GM23338 (cell line): ENCODE data around the gene MYO16.

Experiments used
- CTCF ChIP-seq, 2 experiments: fragments of 200-600 bp in 1 of 2; sonication (generic) in 1 of 2; conservative IDR thresholded peaks; 2 replicates each; pipeline versions ENCODE4 v1.5.1 to v1.6.1; 2016 to 2017; ENCODE audit warnings: antibody characterized with exemption in 2 of 2, low read depth in 2 of 2, mild to moderate bottlenecking in 2 of 2, moderate library complexity in 1 of 2
- EZH2 ChIP-seq: fragments of 200-600 bp; sonication (generic); IDR thresholded peaks from one replicate; pipeline ENCODE4 v1.8.0; 2017; ENCODE audit warnings: antibody characterized with exemption, mild to moderate bottlenecking, low read depth; ENCODE audit not compliant: unreplicated experiment
- EZH2phosphoT487 ChIP-seq: fragments of 200-600 bp; sonication (generic); IDR thresholded peaks from one replicate; pipeline ENCODE4 v1.8.1; 2018; ENCODE audit warnings: antibody characterized with exemption; ENCODE audit not compliant: unreplicated experiment
- JUNB ChIP-seq: IDR thresholded peaks from one replicate; pipeline ENCODE4 v1.6.1; 2016; ENCODE audit warnings: antibody characterized with exemption; ENCODE audit not compliant: unreplicated experiment
- POLR2AphosphoS5 ChIP-seq: IDR thresholded peaks from 2 replicates; pipeline ENCODE4 v1.6.1; 2016; ENCODE audit warnings: antibody characterized with exemption, low read depth
- ZNF114 ChIP-seq: fragments of 250-450 bp; sonication (Bioruptor Pico); IDR thresholded peaks from 2 replicates; pipeline ENCODE4 v1.5.0; 2020; ENCODE audit warnings: mild to moderate bottlenecking, moderate library complexity
- ZNF331 ChIP-seq: fragments of 250-450 bp; sonication (Bioruptor Pico); IDR thresholded peaks from 2 replicates; pipeline ENCODE4 v1.5.0; 2020; ENCODE audit warnings: low read depth, mild to moderate bottlenecking, moderate library complexity

- no peak for TF ChIP-seq CTCF (conservative IDR thresholded peaks at IDR 0.05; ENCODE audit: low read depth in 2 of 2)
- TF ChIP-seq POLR2AphosphoS5: no peak
- no peak for TF ChIP-seq JUNB
- no peak for TF ChIP-seq EZH2phosphoT487
- no peak for TF ChIP-seq ZNF331 (CRISPR knock-in tag)
- no peak for TF ChIP-seq ZNF114 (CRISPR knock-in tag)
- TF ChIP-seq EZH2: no peak
These were observed 328.6 kb downstream of the MYO16 start for GRCh38 chr13:108958013-108958376.
